SU-DHL-6 (cell line): ENCODE data around the gene EMC9.

Experiments
- CTCF ChIP-seq: fragments of 200-600 bp; sonication (generic); IDR thresholded peaks from one replicate; pipeline ENCODE4 v1.5.1; 2017; ENCODE audit warnings: antibody characterized with exemption, mild to moderate bottlenecking, low read length, moderate library complexity; ENCODE audit not compliant: insufficient read depth, poor library complexity, severe bottlenecking
- EZH2phosphoT487 ChIP-seq: fragments of 200-600 bp; sonication (generic), shearing (Covaris generic); conservative IDR thresholded peaks from 2 replicates; pipeline ENCODE4 v1.6.1; 2018; ENCODE audit warnings: mild to moderate bottlenecking, antibody characterized with exemption, low read length, moderate library complexity, mixed read lengths

- TF ChIP-seq CTCF (no peak), EZH2phosphoT487 (no peak)
Observed at GRCh38 chr14:24127673-24128072, 13.7 kb downstream of the EMC9 start.
